HL-60 (cell line): ENCODE results near the gene ANKS1A.

Experiments used
- CTCF ChIP-seq: IDR thresholded peaks from one replicate; pipeline ENCODE4 v1.5.1; 2011; ENCODE audit warnings: low read length, control low read depth, inconsistent platforms; ENCODE audit not compliant: insufficient read depth
- GABPA ChIP-seq: IDR thresholded peaks from 2 replicates; pipeline ENCODE4 v1.6.1; 2012; ENCODE audit warnings: low read depth
- POLR2AphosphoS5 ChIP-seq: IDR thresholded peaks from 2 replicates; pipeline ENCODE4 v1.6.1; 2012; ENCODE audit warnings: low read depth
- REST ChIP-seq: IDR thresholded peaks from 2 replicates; pipeline ENCODE4 v1.6.1; 2012; ENCODE audit warnings: low read depth; ENCODE audit not compliant: insufficient replicate concordance
- SPI1 ChIP-seq: IDR thresholded peaks from 2 replicates; pipeline ENCODE4 v1.6.1; 2012; ENCODE audit warnings: low read depth, mild to moderate bottlenecking, borderline replicate concordance

- TF ChIP-seq CTCF (no peak), REST (no peak), POLR2AphosphoS5 (no peak), GABPA (no peak), SPI1 (no peak)
These were observed 149.0 kb downstream of the ANKS1A start for GRCh38 chr6:35038076-35038475.
